Osteoblast (primary cell): Measurements from ENCODE around the gene METTL21A. TPM values are rescaled to one million over a fixed set of nuclear protein-coding genes. Genes with fewer than 3 reads are reported as not detected.

ENCODE experiments used
- DNase-seq: peaks from one replicate; pipeline ENCODE4 v3.0.0; 2011; ENCODE audit warnings: low spot score, mixed read lengths; ENCODE audit not compliant: insufficient read length; ENCODE audit errors: missing footprints
- H2AFZ ChIP-seq: 2 replicates; pipeline ENCODE4 v1.6.0; 2011; ENCODE audit warnings: mild to moderate bottlenecking, low read length
- H3K27ac ChIP-seq: 2 replicates; pipeline ENCODE4 v1.5.1; 2011; ENCODE audit warnings: mild to moderate bottlenecking, low read depth, low read length, moderate library complexity
- H3K27me3 ChIP-seq: 2 replicates; pipeline ENCODE4 v1.6.0; 2012; ENCODE audit warnings: mild to moderate bottlenecking, control low read depth, inconsistent platforms, low read length, moderate library complexity; ENCODE audit not compliant: insufficient read depth
- H3K36me3 ChIP-seq: 2 replicates; pipeline ENCODE4 v1.5.1; 2011; ENCODE audit warnings: mild to moderate bottlenecking, low read length, control low read depth, moderate library complexity; ENCODE audit not compliant: insufficient read depth
- H3K4me1 ChIP-seq: 2 replicates; pipeline ENCODE4 v1.5.1; 2011; ENCODE audit warnings: mild to moderate bottlenecking, low read length, control low read depth, moderate library complexity; ENCODE audit not compliant: insufficient read depth
- H3K4me2 ChIP-seq: 2 replicates; pipeline ENCODE4 v1.6.0; 2011; ENCODE audit warnings: mild to moderate bottlenecking, low read length; ENCODE audit not compliant: insufficient read depth
- H3K4me3 ChIP-seq: fragments of 200-600 bp; sonication (generic); 3 replicates; pipeline ENCODE4 v1.5.1; 2012; ENCODE audit warnings: mild to moderate bottlenecking, low read length, inconsistent platforms; ENCODE audit not compliant: insufficient read depth
- H3K79me2 ChIP-seq: 2 replicates; pipeline ENCODE4 v1.6.0; 2012; ENCODE audit warnings: mild to moderate bottlenecking, low read length, control low read depth, inconsistent platforms; ENCODE audit not compliant: insufficient read depth
- H3K9me3 ChIP-seq: 2 replicates; pipeline ENCODE4 v1.5.1; 2011; ENCODE audit warnings: low read depth, low read length, control low read depth
- H4K20me1 ChIP-seq: 2 replicates; pipeline ENCODE4 v1.6.0; 2012; ENCODE audit warnings: mild to moderate bottlenecking, low read length, control low read depth; ENCODE audit not compliant: insufficient read depth
- CTCF ChIP-seq: IDR thresholded peaks from 2 replicates; pipeline ENCODE4 v1.5.1; 2011; ENCODE audit warnings: mild to moderate bottlenecking, low read depth, low read length, moderate library complexity; ENCODE audit errors: extremely low read depth
- total RNA-seq: library from RNA; depleted of rRNA; stranded (reverse); fragments of >200 nt; gene quantifications from 2 replicates; pipeline ENCODE4 v1.2.3, GENCODE V29; 2012

METTL21A gene
- 8.5 and 13.4 TPM in 2 replicates for total RNA-seq

DNA sequence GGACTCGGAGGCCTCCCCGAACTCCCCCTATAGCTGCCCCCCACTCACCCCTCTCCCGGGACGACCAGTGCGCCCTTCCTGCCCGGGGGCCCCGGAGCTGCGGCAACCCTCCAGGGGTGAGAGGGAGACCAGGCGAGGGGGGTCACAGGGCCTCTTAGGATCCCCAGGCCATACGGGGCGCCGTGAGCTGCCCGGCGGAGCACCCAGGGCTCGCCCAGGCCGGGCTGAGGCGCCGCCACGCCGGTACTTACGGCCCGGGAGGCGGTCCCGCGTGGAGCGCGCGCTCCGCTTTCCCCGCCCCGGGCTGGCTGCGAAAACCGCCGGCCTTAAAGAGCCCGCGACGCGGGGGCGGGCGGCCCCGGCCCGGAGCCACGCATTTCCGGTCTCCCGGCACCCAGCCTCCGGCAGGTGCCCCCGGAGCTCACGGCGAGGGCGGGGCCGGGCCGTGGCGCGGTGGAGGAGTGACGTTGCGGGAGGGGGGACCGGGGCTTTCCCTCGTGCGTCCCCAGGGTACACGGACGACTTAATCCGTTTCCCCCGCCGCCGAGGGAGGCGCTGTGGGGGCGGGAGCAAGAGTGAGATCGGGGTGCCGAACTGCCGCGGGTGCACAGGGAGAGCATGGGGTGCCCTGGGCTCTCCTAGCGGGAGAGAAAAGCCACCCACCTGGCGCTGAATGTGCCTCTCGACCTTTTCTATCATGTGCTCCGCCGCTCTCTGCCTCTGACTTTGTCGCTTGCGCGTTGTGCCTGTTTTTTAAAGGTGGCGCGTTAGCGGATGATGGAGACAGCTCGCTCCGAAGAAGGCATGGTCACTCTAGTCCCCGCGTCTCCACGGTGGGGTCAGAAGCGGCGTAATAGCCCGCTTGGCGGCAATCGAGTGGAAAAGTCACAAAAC, at the start of gene METTL21A:
Gene METTL21A, minus strand, starts transcription at position 381 of the 894 bp plus-strand sequence. CDS start 1,019 bp downstream, outside the sequence.
- TF ChIP-seq CTCF, result peak; percentile 25
- Histone ChIP-seq H2AFZ (peak within 1 kb of the TSS; percentile 98), H3K4me1 (peaks cover 6% of the 10 kb centered on the region), H3K27ac (peak within 1 kb of the TSS; percentile 92), H3K79me2 (peaks cover 3% of the 10 kb centered on the region), H3K9me3 (no peaks in the 10 kb centered on the region), H4K20me1 (no peaks in the 10 kb centered on the region), H3K27me3 (no peaks in the 10 kb centered on the region), H3K4me2 (peak within 1 kb of the TSS; percentile 98), H3K36me3 (peaks cover 8% of the 10 kb centered on the region), H3K4me3 (peak within 1 kb of the TSS; percentile 94)
- peak; percentile 96 for DNase-seq

DNA sequence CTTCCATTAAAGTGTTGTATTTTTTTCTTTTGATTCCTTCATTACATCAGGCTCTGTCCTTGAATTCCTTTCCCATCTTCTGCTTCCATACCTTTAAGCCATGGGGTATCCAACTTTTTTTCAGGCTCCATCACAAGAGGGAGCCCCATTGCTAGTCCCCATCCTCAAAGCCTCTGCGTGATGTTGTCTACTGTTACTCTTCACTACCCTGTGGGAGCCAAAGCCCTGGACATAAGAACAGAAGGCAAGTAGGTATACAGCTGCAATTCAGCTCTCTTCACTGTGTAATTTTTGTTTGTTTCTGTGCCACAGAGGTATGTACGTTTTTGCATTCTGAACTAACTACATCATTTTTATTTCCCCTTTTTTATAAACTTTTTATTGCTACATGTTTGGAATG, 49.6 kb upstream of the METTL21A start:
- Histone ChIP-seq H3K79me2 (no peaks in the 10 kb centered on the region), H4K20me1 (no peaks in the 10 kb centered on the region), H3K4me2 (no peak overlapping the region), H3K36me3 (no peaks in the 10 kb centered on the region), H3K4me1 (peaks cover 14% of the 10 kb centered on the region), H3K27ac (no peak overlapping the region), H3K9me3 (no peaks in the 10 kb centered on the region), H3K4me3 (no peak overlapping the region), H2AFZ (no peak overlapping the region), H3K27me3 (peaks cover 3% of the 10 kb centered on the region)
- no peak for DNase-seq
- no peak for TF ChIP-seq CTCF

DNA sequence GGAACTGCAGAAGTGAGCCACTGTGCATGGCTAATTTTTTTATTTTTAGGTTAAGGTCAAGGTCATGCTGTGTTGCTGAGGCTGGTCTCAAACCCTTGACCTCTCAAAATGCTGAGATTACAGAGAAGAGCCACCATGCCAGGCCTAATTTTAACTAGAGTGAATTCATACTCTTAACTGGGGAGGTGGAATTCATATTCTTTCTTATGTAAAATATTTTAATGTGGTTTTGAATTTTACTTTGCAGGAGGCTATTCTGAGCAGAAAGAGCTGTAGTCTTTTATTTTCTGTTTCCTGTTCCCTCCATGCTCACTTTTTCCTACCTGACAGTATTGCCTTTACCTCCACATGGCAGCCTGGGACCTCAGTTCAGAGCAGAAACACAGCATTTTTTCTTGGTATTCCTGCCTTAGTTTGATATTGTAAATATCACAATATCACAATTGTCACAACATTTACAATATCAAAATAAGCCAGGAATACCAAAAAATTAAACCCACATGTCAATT, 49.1 kb upstream of the METTL21A start:
- Histone ChIP-seq H4K20me1 (no peaks in the 10 kb centered on the region), H3K27me3 (peaks cover 1% of the 10 kb centered on the region), H3K27ac (no peak overlapping the region), H3K9me3 (no peaks in the 10 kb centered on the region), H3K79me2 (no peaks in the 10 kb centered on the region), H2AFZ (no peak overlapping the region), H3K4me3 (no peak overlapping the region), H3K36me3 (no peaks in the 10 kb centered on the region), H3K4me2 (no peak overlapping the region), H3K4me1 (peaks cover 14% of the 10 kb centered on the region)
- TF ChIP-seq CTCF, result no peak
- DNase-seq, result no peak

DNA sequence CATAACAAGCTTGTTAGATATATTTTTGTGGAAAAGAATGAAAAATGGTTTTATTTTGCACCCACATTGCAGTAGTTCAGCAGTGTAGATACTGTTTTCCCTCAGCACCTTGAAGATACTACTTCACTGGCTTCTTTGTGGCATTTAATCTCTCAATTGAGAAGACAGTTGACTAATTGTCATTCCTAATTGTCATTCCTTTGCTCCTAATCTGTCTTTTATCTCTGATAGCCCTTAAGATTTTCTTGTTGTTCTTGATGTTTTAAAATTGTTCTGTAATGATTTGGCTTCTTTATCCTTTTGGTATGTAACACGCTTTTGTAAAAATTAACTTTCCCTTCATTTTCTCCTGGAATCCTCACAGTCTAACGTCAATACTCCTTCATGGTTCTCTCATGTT, 48.2 kb upstream of the METTL21A start:
- H3K27me3 ChIP-seq, result no peaks in the 10 kb centered on the region
- no peak for DNase-seq
- no peaks in the 10 kb centered on the region for H3K9me3 ChIP-seq
- H3K4me2 ChIP-seq, result no peak overlapping the region
- H3K79me2 ChIP-seq, result no peaks in the 10 kb centered on the region
- H3K4me1 ChIP-seq, result peaks cover 14% of the 10 kb centered on the region
- H3K36me3 ChIP-seq, result no peaks in the 10 kb centered on the region
- H3K27ac ChIP-seq, result no peak overlapping the region
- H2AFZ ChIP-seq, result no peak overlapping the region
- no peak for TF ChIP-seq CTCF
- no peak overlapping the region for H3K4me3 ChIP-seq
- H4K20me1 ChIP-seq, result no peaks in the 10 kb centered on the region
